Measurements from ENCODE around the gene TPI1. TPM values are rescaled to one million over a fixed set of nuclear protein-coding genes. Genes with fewer than 3 reads are reported as not detected.

TPI1 gene
- total RNA-seq, 1 experiment from 2014 or later, result 1,045 TPM

DNA sequence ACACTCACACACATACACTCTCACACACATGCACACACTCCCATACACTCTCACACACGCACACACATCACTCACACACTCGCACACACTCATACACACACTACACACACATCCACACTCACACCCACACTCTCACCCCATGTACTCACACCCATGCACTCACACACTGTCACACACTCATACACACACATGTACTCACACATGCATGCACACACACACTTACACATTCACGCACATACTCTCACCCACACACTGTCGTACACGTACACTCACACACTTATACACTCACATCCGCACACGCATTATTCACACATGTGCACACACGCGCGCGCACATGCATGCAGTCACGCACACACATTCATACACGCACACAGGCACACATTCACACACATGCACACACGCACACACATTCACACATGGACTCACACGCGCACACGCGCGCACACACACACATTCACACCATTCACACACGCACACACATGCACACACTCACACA lies 49.6 kb upstream of the TPI1 start:
- no peak for DNase-seq (ENCODE audit: low spot score)
- no peak for TF ChIP-seq ZNF121 (CRISPR knock-in tag; IDR thresholded peaks at IDR 0.05)
- TF ChIP-seq, protein P1, sequence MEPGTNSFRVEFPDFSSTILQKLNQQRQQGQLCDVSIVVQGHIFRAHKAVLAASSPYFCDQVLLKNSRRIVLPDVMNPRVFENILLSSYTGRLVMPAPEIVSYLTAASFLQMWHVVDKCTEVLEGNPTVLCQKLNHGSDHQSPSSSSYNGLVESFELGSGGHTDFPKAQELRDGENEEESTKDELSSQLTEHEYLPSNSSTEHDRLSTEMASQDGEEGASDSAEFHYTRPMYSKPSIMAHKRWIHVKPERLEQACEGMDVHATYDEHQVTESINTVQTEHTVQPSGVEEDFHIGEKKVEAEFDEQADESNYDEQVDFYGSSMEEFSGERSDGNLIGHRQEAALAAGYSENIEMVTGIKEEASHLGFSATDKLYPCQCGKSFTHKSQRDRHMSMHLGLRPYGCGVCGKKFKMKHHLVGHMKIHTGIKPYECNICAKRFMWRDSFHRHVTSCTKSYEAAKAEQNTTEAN (CRISPR knock-in tag; IDR thresholded peaks at IDR 0.05), result peak; percentile 98
- TF ChIP-seq NFE2L1 (CRISPR knock-in tag; IDR thresholded peaks at IDR 0.05), result 0 out of 2 replicates have a peak, but pooled peaks have one; percentile 15
- Mint-ChIP-seq H3K36me3 (no peaks in the 10 kb centered on the region), H3K9me3 (no peaks in the 10 kb centered on the region), H3K27ac (peak overlapping the region; percentile 26), H3K27me3 (ENCODE audit: low read depth) (peaks cover 57% of the 10 kb centered on the region), H3K4me1 (peaks cover 44% of the 10 kb centered on the region), H3K4me3 (no peak overlapping the region)
- ChIA-PET CTCF (interaction anchor here (1.9 to 2.4 kb wide), 2 partner anchors 64 kb away, joined by 7 to 8 read pairs; partner anchors contain the start of gene MLF2), POLR2A (interaction anchor here (1.5 kb wide), 1 partner anchor 65 kb away, joined by 5 read pairs; the partner anchor contains the start of gene MLF2)
- ATAC-seq, result no peak

DNA sequence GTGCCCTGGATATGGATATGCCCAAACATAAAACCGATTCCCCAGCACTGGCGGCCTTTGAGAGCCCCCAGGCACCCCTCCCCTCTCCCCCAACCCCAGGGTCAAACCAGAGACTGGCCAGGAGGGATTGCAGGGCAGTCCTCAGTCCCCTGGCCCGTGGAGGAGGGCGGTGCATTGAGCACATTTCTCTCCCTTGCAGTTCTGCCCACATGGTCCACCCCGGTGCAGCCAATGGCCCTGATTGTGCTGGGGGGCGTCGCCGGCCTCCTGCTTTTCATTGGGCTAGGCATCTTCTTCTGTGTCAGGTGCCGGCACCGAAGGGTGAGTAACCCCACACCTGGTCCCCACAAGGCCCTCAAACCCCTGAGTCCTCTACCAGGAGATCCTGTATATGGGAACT lies 49.1 kb upstream of the TPI1 start:
- Mint-ChIP-seq H3K4me1 (peaks cover 49% of the 10 kb centered on the region), H3K27me3 (ENCODE audit: low read depth) (peaks cover 62% of the 10 kb centered on the region), H3K4me3 (peak overlapping the region; percentile 56), H3K36me3 (no peaks in the 10 kb centered on the region), H3K9me3 (no peaks in the 10 kb centered on the region), H3K27ac (no peak overlapping the region; the same call in 1 of the 2 replicates)
- TF ChIP-seq, protein P2, sequence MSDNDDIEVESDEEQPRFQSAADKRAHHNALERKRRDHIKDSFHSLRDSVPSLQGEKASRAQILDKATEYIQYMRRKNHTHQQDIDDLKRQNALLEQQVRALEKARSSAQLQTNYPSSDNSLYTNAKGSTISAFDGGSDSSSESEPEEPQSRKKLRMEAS (CRISPR knock-in tag; IDR thresholded peaks at IDR 0.05), result peak; percentile 21; the same call in 1 of the 2 replicates
- no peak for TF ChIP-seq CREB1 (CRISPR knock-in tag; IDR thresholded peaks at IDR 0.05)
- TF ChIP-seq, protein P3, sequence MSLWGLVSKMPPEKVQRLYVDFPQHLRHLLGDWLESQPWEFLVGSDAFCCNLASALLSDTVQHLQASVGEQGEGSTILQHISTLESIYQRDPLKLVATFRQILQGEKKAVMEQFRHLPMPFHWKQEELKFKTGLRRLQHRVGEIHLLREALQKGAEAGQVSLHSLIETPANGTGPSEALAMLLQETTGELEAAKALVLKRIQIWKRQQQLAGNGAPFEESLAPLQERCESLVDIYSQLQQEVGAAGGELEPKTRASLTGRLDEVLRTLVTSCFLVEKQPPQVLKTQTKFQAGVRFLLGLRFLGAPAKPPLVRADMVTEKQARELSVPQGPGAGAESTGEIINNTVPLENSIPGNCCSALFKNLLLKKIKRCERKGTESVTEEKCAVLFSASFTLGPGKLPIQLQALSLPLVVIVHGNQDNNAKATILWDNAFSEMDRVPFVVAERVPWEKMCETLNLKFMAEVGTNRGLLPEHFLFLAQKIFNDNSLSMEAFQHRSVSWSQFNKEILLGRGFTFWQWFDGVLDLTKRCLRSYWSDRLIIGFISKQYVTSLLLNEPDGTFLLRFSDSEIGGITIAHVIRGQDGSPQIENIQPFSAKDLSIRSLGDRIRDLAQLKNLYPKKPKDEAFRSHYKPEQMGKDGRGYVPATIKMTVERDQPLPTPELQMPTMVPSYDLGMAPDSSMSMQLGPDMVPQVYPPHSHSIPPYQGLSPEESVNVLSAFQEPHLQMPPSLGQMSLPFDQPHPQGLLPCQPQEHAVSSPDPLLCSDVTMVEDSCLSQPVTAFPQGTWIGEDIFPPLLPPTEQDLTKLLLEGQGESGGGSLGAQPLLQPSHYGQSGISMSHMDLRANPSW (CRISPR knock-in tag; conservative IDR thresholded peaks at IDR 0.05; ENCODE audit: low read depth), result no peak
- TF ChIP-seq, protein P4, sequence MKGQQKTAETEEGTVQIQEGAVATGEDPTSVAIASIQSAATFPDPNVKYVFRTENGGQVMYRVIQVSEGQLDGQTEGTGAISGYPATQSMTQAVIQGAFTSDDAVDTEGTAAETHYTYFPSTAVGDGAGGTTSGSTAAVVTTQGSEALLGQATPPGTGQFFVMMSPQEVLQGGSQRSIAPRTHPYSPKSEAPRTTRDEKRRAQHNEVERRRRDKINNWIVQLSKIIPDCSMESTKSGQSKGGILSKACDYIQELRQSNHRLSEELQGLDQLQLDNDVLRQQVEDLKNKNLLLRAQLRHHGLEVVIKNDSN (CRISPR knock-in tag; IDR thresholded peaks at IDR 0.05), result peak; percentile 63; the same call in 1 of the 2 replicates
- TF ChIP-seq, protein P5, sequence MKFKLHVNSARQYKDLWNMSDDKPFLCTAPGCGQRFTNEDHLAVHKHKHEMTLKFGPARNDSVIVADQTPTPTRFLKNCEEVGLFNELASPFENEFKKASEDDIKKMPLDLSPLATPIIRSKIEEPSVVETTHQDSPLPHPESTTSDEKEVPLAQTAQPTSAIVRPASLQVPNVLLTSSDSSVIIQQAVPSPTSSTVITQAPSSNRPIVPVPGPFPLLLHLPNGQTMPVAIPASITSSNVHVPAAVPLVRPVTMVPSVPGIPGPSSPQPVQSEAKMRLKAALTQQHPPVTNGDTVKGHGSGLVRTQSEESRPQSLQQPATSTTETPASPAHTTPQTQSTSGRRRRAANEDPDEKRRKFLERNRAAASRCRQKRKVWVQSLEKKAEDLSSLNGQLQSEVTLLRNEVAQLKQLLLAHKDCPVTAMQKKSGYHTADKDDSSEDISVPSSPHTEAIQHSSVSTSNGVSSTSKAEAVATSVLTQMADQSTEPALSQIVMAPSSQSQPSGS (CRISPR knock-in tag; IDR thresholded peaks at IDR 0.05; ENCODE audit: borderline replicate concordance, low read depth), result no peak
- TF ChIP-seq, protein P6, sequence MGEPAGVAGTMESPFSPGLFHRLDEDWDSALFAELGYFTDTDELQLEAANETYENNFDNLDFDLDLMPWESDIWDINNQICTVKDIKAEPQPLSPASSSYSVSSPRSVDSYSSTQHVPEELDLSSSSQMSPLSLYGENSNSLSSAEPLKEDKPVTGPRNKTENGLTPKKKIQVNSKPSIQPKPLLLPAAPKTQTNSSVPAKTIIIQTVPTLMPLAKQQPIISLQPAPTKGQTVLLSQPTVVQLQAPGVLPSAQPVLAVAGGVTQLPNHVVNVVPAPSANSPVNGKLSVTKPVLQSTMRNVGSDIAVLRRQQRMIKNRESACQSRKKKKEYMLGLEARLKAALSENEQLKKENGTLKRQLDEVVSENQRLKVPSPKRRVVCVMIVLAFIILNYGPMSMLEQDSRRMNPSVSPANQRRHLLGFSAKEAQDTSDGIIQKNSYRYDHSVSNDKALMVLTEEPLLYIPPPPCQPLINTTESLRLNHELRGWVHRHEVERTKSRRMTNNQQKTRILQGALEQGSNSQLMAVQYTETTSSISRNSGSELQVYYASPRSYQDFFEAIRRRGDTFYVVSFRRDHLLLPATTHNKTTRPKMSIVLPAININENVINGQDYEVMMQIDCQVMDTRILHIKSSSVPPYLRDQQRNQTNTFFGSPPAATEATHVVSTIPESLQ (CRISPR knock-in tag; IDR thresholded peaks at IDR 0.05), result no peak
- TF ChIP-seq NFYB (CRISPR knock-in tag; conservative IDR thresholded peaks at IDR 0.05; ENCODE audit: low read depth), result peak; percentile 63
- TF ChIP-seq ZNF263 (CRISPR knock-in tag; IDR thresholded peaks at IDR 0.05; ENCODE audit: low read depth), result no peak
- TF ChIP-seq, protein P7, sequence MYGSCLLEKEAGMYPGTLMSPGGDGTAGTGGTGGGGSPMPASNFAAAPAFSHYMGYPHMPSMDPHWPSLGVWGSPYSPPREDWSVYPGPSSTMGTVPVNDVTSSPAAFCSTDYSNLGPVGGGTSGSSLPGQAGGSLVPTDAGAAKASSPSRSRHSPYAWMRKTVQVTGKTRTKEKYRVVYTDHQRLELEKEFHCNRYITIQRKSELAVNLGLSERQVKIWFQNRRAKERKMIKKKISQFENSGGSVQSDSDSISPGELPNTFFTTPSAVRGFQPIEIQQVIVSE (CRISPR knock-in tag; IDR thresholded peaks at IDR 0.05; ENCODE audit: borderline replicate concordance), result no peak
- TF ChIP-seq, protein P8, sequence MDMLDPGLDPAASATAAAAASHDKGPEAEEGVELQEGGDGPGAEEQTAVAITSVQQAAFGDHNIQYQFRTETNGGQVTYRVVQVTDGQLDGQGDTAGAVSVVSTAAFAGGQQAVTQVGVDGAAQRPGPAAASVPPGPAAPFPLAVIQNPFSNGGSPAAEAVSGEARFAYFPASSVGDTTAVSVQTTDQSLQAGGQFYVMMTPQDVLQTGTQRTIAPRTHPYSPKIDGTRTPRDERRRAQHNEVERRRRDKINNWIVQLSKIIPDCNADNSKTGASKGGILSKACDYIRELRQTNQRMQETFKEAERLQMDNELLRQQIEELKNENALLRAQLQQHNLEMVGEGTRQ (CRISPR knock-in tag; IDR thresholded peaks at IDR 0.05), result peak; percentile 70
- no peak for TF ChIP-seq ESRRA (CRISPR knock-in tag; IDR thresholded peaks at IDR 0.05; ENCODE audit: borderline replicate concordance)
- TF ChIP-seq, protein P9, sequence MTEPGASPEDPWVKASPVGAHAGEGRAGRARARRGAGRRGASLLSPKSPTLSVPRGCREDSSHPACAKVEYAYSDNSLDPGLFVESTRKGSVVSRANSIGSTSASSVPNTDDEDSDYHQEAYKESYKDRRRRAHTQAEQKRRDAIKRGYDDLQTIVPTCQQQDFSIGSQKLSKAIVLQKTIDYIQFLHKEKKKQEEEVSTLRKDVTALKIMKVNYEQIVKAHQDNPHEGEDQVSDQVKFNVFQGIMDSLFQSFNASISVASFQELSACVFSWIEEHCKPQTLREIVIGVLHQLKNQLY (CRISPR knock-in tag; IDR thresholded peaks at IDR 0.05), result no peak
- no peak for TF ChIP-seq KAT7 (CRISPR knock-in tag; IDR thresholded peaks at IDR 0.05; ENCODE audit: borderline replicate concordance)
- TF ChIP-seq, protein P10, sequence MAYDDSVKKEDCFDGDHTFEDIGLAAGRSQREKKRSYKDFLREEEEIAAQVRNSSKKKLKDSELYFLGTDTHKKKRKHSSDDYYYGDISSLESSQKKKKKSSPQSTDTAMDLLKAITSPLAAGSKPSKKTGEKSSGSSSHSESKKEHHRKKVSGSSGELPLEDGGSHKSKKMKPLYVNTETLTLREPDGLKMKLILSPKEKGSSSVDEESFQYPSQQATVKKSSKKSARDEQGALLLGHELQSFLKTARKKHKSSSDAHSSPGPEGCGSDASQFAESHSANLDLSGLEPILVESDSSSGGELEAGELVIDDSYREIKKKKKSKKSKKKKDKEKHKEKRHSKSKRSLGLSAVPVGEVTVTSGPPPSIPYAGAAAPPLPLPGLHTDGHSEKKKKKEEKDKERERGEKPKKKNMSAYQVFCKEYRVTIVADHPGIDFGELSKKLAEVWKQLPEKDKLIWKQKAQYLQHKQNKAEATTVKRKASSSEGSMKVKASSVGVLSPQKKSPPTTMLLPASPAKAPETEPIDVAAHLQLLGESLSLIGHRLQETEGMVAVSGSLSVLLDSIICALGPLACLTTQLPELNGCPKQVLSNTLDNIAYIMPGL (CRISPR knock-in tag; IDR thresholded peaks at IDR 0.05), result no peak
- TF ChIP-seq ZNF121 (CRISPR knock-in tag; IDR thresholded peaks at IDR 0.05), result no peak
- no peak for TF ChIP-seq ETV6 (CRISPR knock-in tag; IDR thresholded peaks at IDR 0.05)
- ChIA-PET POLR2A (interaction anchor here (1.1 to 1.5 kb wide), 2 partner anchors 49 to 66 kb away, joined by 3 to 5 read pairs; partner anchors contain the start of gene MLF2), CTCF (interaction anchor here (0.6 to 2.4 kb wide), 2 partner anchors 64 to 94 kb away, joined by 3 to 8 read pairs; partner anchors contain the start of gene COPS7A)
- ATAC-seq (peak; percentile 47), DNase-seq (ENCODE audit: low spot score) (peak; percentile 74)

Data from WTC11 (cell line).